Stomach (tissue), 9 donors: ENCODE measurements around the gene OR7C1. TPM values are rescaled to one million over a fixed set of nuclear protein-coding genes. Genes with fewer than 3 reads are reported as not detected.
"Not testable (repeated sequence)": the region's sequence is repeated elsewhere in the genome, so short reads cannot be mapped to it uniquely, and the experiment has no call there.

Experiments
- DNase-seq, 2 donors: peaks; one replicate each; pipeline versions ENCODE4 v3.0.0 to v3.0.0-alpha.2; 2013 to 2019
- H3K27ac ChIP-seq, 5 donors: fragments of 200-600 bp in 4 of 5; sonication (generic) in 4 of 5; one replicate each; pipeline ENCODE4 v1.5.1; 2013 to 2019; ENCODE audit warnings: mild to moderate bottlenecking in 1 of 5, moderate library complexity in 1 of 5
- H3K27me3 ChIP-seq, 3 donors: fragments of 200-600 bp; sonication (generic); one replicate each; pipeline ENCODE4 v1.5.1; 2017 to 2019; ENCODE audit warnings: mixed run types in 1 of 3
- H3K36me3 ChIP-seq, 4 donors: fragments of 200-600 bp; sonication (generic); 1 replicate in 3 of 4; 2 replicates in 1 of 4; pipeline ENCODE4 v1.5.1; 2016 to 2019
- H3K4me1 ChIP-seq, 4 donors: fragments of 200-600 bp; sonication (generic); one replicate each; pipeline ENCODE4 v1.5.1; 2016 to 2019
- H3K4me3 ChIP-seq, 4 donors: fragments of 200-600 bp; sonication (generic) in 3 of 4; one replicate each; pipeline ENCODE4 v1.5.1; 2016 to 2019; ENCODE audit warnings: mild to moderate bottlenecking in 1 of 4
- H3K9me3 ChIP-seq, 4 donors: fragments of 200-600 bp; sonication (generic); one replicate each; pipeline ENCODE4 v1.5.1; 2016 to 2019
- CTCF ChIP-seq, 7 experiments: fragments of 450-650 bp in 4 of 7; fragments of 200-600 bp in 3 of 7; sonication (generic) in 3 of 7; IDR thresholded peaks; one replicate each; pipeline ENCODE4 v1.5.1; 2016 to 2019; ENCODE audit warnings: antibody characterized with exemption in 7 of 7, control low read depth in 2 of 7, mild to moderate bottlenecking in 1 of 7
- EP300 ChIP-seq: sonication (generic); formaldehyde crosslinking; IDR thresholded peaks from one replicate; pipeline ENCODE4 v1.6.1; 2017; ENCODE audit warnings: antibody characterized with exemption
- POLR2A ChIP-seq, 4 donors: fragments of 450-650 bp; IDR thresholded peaks; one replicate each; pipeline ENCODE4 v1.6.1; 2016; ENCODE audit warnings: antibody characterized with exemption in 4 of 4, control low read depth in 2 of 4, mild to moderate bottlenecking in 1 of 4, moderate library complexity in 1 of 4
- POLR2AphosphoS5 ChIP-seq, 3 donors: sonication (generic); formaldehyde crosslinking; IDR thresholded peaks; one replicate each; pipeline ENCODE4 v1.6.1; 2016; ENCODE audit warnings: antibody characterized with exemption in 3 of 3
- WGBS, 5 donors: extraction: QIAGEN DNeasy Blood & Tissue Kit in 3 of 5; methylation state at CpG; one replicate each; pipeline versions ENCODE4 v1.1.5 to v1.1.7; 2013 to 2018; 5-methylcytosine and 5-hydroxymethylcytosine counted together
- intact Hi-C: fragments of 100-400 bp; cut with DNase I; formaldehyde crosslinking; loops from one replicate; pipeline ENCODE4 v1.15.1; 2023; ENCODE audit warnings: low total_unique reads
- polyA plus RNA-seq, 3 donors: library from polyadenylated mRNA; stranded (reverse); fragments of 200-250 nt; gene quantifications; one replicate each; pipeline ENCODE4 v1.2.3, GENCODE V29; 2013
- total RNA-seq, 5 donors: library from RNA; depleted of rRNA; stranded (reverse); fragments of >200 nt; gene quantifications; one replicate each; pipeline versions ENCODE4 v1.1.0 to v1.2.3, GENCODE V29; 2014 to 2016
- donor health status: healthy with polysubstance abuse.
- donor health status: Bipolar disorder and iron deficiency.
- donor health status: healthy.

OR7C1 gene
- total and polyA plus RNA-seq, 8 donors, result not detected

- no peaks in the 10 kb centered on the region for H3K9me3 ChIP-seq
- WGBS, 5 donors, result 89 to 94% (median 94%) methylated on average over 9 to 11 of the region's 11 CpGs
- DNase-seq, result no peak
- H3K27ac ChIP-seq, result no peak overlapping the region
- no peaks in the 10 kb centered on the region for H3K36me3 ChIP-seq
- TF ChIP-seq POLR2A (IDR thresholded peaks at IDR 0.05) (no peak), CTCF (IDR thresholded peaks at IDR 0.05) (no peak), EP300 (no peak), POLR2AphosphoS5 (IDR thresholded peaks at IDR 0.05) (no peak)
- H3K4me3 ChIP-seq, result no peak overlapping the region
- H3K4me1 ChIP-seq, result no peaks in the 10 kb centered on the region
- intact Hi-C loops, result no loop called here
- H3K27me3 ChIP-seq, result peaks cover 0 to 13% (median 0%) of the 10 kb centered on the region in 3 donors
Measured at GRCh38 chr19:14796021-14796420, 39.0 kb downstream of the OR7C1 start.

- H3K27me3 ChIP-seq, result peaks cover 0 to 13% (median 0%) of the 10 kb centered on the region in 3 donors
- no peaks in the 10 kb centered on the region for H3K36me3 ChIP-seq
- 78 to 86% (median 81%) methylated on average over 5 of the region's 5 CpGs for WGBS, 5 donors
- no peak overlapping the region for H3K27ac ChIP-seq
- H3K4me3 ChIP-seq, result no peak overlapping the region
- no peaks in the 10 kb centered on the region for H3K4me1 ChIP-seq
- H3K9me3 ChIP-seq, result no peaks in the 10 kb centered on the region
- intact Hi-C loops, result no loop called here
- TF ChIP-seq EP300, result no peak
- no peak for TF ChIP-seq POLR2AphosphoS5 (IDR thresholded peaks at IDR 0.05)
- TF ChIP-seq POLR2A (IDR thresholded peaks at IDR 0.05), result no peak
- no peak for TF ChIP-seq CTCF (IDR thresholded peaks at IDR 0.05)
- DNase-seq, result no peak
Measured at GRCh38 chr19:14795078-14795721, 39.8 kb downstream of the OR7C1 start.

GRCh38 chr19:14792250-14792649, 42.7 kb downstream of the OR7C1 start:
- DNase-seq, intact Hi-C loops: not testable (repeated sequence)
- 74 to 82% (median 79%) methylated on average over 6 of the region's 6 CpGs for WGBS, 5 donors

GRCh38 chr19:14786421-14786851, 48.5 kb downstream of the OR7C1 start:
- Histone ChIP-seq H3K9me3 (no peaks in the 10 kb centered on the region), H3K36me3 (no peaks in the 10 kb centered on the region), H3K27ac (no peak overlapping the region), H3K27me3 (peaks cover 0 to 44% (median 12%) of the 10 kb centered on the region in 3 donors), H3K4me1 (peaks cover 0 to 13% (median 0%) of the 10 kb centered on the region in 4 donors), H3K4me3 (no peak overlapping the region)
- peak in 1 of 2 donors; percentile 43 for DNase-seq
- intact Hi-C loops, result no loop called here
- 15 to 28% (median 21%) methylated on average over 13 to 18 of the region's 18 CpGs for WGBS, 5 donors
- TF ChIP-seq EP300 (no peak), POLR2A (IDR thresholded peaks at IDR 0.05) (no peak), CTCF (IDR thresholded peaks at IDR 0.05) (peak in 2 of 7 experiments; percentile 4 to 42), POLR2AphosphoS5 (IDR thresholded peaks at IDR 0.05) (no peak)

More at GRCh38 chr19:14792250-14792649, 42.7 kb downstream of the OR7C1 start:
- not testable (repeated sequence) for H3K27me3 ChIP-seq, H3K9me3 ChIP-seq, H3K4me3 ChIP-seq, H3K4me1 ChIP-seq, H3K27ac ChIP-seq, H3K36me3 ChIP-seq

DNA sequence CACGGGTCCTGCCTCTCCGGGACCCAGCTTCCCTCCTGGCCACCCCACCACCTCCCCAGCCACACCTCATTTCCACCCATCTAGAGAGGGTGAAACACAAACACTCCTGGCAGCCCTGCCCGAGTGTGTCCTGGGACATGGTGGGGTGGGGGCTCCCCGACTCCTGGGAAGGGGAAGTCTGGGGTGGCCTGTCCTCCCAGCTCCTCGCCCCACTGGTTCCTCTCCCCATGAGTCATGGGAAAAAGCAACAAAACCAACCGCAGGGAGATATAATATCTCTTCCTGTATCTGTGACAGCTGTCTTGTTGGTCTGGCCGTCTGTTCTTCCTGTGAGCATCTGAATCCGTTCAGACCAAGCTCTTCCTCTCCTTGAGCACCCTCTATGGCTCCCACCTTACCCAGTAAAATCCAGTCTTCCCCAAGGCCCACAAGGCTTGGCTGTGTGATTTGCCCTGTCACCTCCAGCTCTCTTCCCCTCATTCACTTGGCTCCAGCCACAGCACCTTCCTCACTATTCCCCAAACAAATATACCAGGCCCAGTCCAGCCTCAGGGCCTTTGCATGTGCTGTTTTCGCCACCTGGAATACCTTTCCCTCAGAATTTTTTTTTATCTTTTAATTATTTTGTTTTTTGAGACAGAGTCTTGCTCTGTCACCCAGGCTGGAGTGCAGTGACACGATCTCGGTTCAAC, 49.7 kb downstream of the OR7C1 start:
- H3K36me3 ChIP-seq, H3K4me3 ChIP-seq: not testable (repeated sequence)
- WGBS, 5 donors, result 52 to 71% (median 60%) methylated on average over 9 to 11 of the region's 11 CpGs

DNA sequence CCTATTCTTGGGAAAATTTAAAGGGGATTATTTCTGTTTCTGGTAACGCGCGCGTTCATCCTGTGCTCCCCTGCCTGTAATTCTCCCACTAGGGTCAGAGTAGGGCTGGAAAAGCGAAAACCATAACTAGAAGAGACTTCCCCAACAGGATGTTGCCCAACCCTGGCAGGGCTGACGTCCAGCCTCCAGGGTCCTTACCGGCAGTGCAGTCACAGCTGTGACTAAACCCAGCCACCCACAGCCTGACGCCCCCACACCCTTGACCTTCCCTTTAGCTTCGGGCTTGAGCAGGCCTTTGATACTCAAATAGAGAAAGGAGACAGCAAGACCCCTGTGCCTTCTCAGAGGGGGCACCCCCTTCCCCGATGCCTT, 50.3 kb downstream of the OR7C1 start:
- WGBS, 5 donors, result 50 to 65% (median 61%) methylated on average over 9 to 10 of the region's 10 CpGs
- Histone ChIP-seq H3K4me1 (peaks cover 0 to 13% (median 0%) of the 10 kb centered on the region in 4 donors), H3K27me3 (peaks cover 0 to 46% (median 12%) of the 10 kb centered on the region in 3 donors), H3K27ac (peak overlapping the region in 3 of 5 donors; percentile 33 to 72 (median 56))
- DNase-seq, result peak; percentile 30 to 41
- H3K36me3 ChIP-seq, H3K4me3 ChIP-seq, intact Hi-C loops, H3K9me3 ChIP-seq: not testable (repeated sequence)

More for the DNA sequence above, 49.7 kb downstream of the OR7C1 start:
- Histone ChIP-seq H3K27ac (peak overlapping the region in 3 of 5 donors; percentile 33 to 72 (median 56)), H3K4me1 (peaks cover 0 to 13% (median 0%) of the 10 kb centered on the region in 4 donors), H3K27me3 (peaks cover 0 to 44% (median 12%) of the 10 kb centered on the region in 3 donors)
- peak in 1 of 2 donors; percentile 26 for DNase-seq
- intact Hi-C loops, H3K9me3 ChIP-seq: not testable (repeated sequence)

GRCh38 chr19:14783410-14783998, 51.5 kb downstream of the OR7C1 start:
- H3K4me3 ChIP-seq, DNase-seq, H3K9me3 ChIP-seq, intact Hi-C loops, H3K36me3 ChIP-seq: not testable (repeated sequence)
- H3K4me1 ChIP-seq, result peaks cover 0 to 13% (median 0%) of the 10 kb centered on the region in 4 donors
- peak overlapping the region in 2 of 5 donors; percentile 45 to 72 for H3K27ac ChIP-seq
- WGBS, 5 donors, result 47 to 61% (median 59%) methylated on average over 7 to 8 of the region's 8 CpGs
- peaks cover 0 to 58% (median 12%) of the 10 kb centered on the region in 3 donors for H3K27me3 ChIP-seq
